Coronary artery (tissue), 2 donors: Measurements from ENCODE around the gene ABCF2.

Source experiments
- DNase-seq: peaks from one replicate; pipeline ENCODE4 v3.0.0-alpha.2; 2017; ENCODE audit warnings: low spot score
- H3K27ac ChIP-seq, 2 donors: fragments of 200-600 bp; sonication (generic); one replicate each; pipeline ENCODE4 v1.5.1; 2016 to 2019
- H3K4me3 ChIP-seq: fragments of 200-600 bp; sonication (generic); 2 replicates; pipeline ENCODE4 v1.5.1; 2016; ENCODE audit warnings: mild to moderate bottlenecking, moderate library complexity
- CTCF ChIP-seq: fragments of 200-600 bp; sonication (generic); IDR thresholded peaks from one replicate; pipeline ENCODE4 v1.5.1; 2019; ENCODE audit warnings: antibody characterized with exemption

Gene ABCF2

GRCh38 chr7:151181011-151181431 is 46.0 kb downstream of the ABCF2 start:
- TF ChIP-seq CTCF: no peak
- DNase-seq: peak; percentile 38
- Histone ChIP-seq H3K4me3 (no peak overlapping the region), H3K27ac (no peak overlapping the region)

- H3K4me3 ChIP-seq: no peak overlapping the region
- no peak overlapping the region for H3K27ac ChIP-seq
- no peak for TF ChIP-seq CTCF
- DNase-seq: peak; percentile 49
Measured at GRCh38 chr7:151179946-151180345, 47.1 kb downstream of the ABCF2 start.

- no peak overlapping the region for H3K27ac ChIP-seq
Measured at GRCh38 chr7:151179287-151179860, 47.6 kb downstream of the ABCF2 start.

GRCh38 chr7:151178831-151179230 is 48.2 kb downstream of the ABCF2 start:
- TF ChIP-seq CTCF: no peak
- no peak for DNase-seq
- Histone ChIP-seq H3K4me3 (no peak overlapping the region), H3K27ac (no peak overlapping the region)

More at GRCh38 chr7:151179287-151179860, 47.6 kb downstream of the ABCF2 start:
- TF ChIP-seq CTCF: no peak
- peak; percentile 40 for DNase-seq
- H3K4me3 ChIP-seq: no peak overlapping the region

GRCh38 chr7:151178236-151178635 is 48.8 kb downstream of the ABCF2 start:
- H3K4me3 ChIP-seq: no peak overlapping the region
- H3K27ac ChIP-seq: no peak overlapping the region
- TF ChIP-seq CTCF: no peak
- no peak for DNase-seq

GRCh38 chr7:151177310-151177709 is 49.7 kb downstream of the ABCF2 start:
- H3K27ac ChIP-seq: no peak overlapping the region
- H3K4me3 ChIP-seq: no peak overlapping the region
- no peak for TF ChIP-seq CTCF
- peak; percentile 49 for DNase-seq

- DNase-seq: no peak
- H3K4me3 ChIP-seq: no peak overlapping the region
- no peak overlapping the region for H3K27ac ChIP-seq
- TF ChIP-seq CTCF: no peak
Measured at GRCh38 chr7:151176401-151176800, 50.6 kb downstream of the ABCF2 start.
